GM18508 (cell line): ENCODE measurements around the gene CLASRP.

Experiments
- ATAC-seq: cut with Tn5 transposase; IDR thresholded peaks from one replicate; pipeline ENCODE4 v1.9.1; 2021; ENCODE audit warnings: moderate number of reproducible peaks; ENCODE audit not compliant: insufficient read depth, unreplicated experiment

Gene CLASRP

DNA sequence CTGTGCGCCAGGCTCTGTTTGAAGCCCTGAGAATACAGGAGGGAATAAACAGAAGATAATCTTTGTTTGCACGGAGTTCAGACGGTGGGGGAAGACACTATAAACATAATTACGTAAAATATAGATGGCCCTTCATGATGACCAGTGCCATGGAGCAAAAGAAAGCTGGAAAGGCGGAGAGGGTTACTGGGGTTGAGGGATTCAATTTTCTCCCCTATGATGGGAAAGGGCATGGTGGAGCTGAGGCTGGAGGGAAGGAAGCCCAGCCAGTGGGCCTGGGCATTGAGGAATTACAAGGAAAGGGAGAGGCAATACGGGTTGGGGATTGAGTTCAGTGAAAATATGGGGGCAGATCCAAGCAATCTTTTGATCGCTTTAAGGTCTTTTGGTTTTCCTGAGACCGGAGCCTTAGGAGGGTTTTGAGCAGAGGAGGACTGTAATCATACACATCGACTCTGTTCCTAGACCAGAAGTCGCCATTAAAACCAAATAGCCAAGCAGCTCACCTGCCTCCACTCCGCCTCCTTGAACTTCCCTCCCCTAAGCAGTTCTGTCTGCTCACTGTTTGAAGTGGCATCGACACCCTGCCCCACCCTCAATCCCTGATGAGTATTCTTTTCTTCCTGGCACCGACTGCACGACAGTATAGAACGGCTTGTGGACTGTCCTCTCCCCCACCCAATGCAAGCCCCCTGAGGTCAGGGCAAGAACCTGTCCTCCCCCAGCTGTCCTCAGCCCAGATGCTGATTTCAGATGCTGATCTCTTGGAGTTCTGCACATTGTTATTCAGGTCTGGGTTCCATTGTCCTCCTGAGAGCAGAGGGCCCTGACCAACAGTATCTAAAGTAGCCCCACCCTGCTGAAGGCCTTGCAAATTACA is 38.2 kb downstream of the CLASRP start:
- ATAC-seq = no peak

DNA sequence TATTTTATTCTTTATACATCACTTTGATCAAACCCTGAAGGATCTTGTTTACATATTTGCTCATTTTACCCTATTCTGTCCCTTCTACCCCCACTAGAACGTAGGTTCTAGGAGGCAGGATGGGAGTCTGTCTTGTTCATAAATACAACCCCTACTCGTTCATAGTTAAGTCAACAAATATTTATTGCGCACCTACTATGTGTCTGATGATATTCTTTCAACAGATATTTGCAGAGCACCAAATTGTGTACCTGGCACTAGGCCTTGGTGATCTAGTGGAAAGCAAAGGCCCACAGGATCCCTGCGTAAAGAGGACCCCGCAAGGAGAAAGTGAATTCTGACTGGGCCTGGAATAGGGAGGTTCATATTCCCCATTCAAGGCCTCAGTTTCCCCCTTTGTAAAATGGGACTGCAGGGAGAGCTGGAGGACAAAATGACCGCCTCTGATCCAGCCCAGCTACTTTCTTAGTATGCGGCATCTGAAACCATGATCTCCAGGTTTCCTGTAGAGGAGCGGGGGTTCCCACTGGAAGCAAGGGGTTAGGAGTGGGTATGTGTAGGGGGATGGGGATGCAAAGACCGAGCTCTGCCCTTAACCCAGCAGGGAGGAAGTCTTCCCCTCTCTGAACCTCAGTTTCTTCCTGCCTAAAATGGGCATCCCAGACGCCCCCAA is 39.7 kb downstream of the CLASRP start:
- ATAC-seq = no peak

DNA sequence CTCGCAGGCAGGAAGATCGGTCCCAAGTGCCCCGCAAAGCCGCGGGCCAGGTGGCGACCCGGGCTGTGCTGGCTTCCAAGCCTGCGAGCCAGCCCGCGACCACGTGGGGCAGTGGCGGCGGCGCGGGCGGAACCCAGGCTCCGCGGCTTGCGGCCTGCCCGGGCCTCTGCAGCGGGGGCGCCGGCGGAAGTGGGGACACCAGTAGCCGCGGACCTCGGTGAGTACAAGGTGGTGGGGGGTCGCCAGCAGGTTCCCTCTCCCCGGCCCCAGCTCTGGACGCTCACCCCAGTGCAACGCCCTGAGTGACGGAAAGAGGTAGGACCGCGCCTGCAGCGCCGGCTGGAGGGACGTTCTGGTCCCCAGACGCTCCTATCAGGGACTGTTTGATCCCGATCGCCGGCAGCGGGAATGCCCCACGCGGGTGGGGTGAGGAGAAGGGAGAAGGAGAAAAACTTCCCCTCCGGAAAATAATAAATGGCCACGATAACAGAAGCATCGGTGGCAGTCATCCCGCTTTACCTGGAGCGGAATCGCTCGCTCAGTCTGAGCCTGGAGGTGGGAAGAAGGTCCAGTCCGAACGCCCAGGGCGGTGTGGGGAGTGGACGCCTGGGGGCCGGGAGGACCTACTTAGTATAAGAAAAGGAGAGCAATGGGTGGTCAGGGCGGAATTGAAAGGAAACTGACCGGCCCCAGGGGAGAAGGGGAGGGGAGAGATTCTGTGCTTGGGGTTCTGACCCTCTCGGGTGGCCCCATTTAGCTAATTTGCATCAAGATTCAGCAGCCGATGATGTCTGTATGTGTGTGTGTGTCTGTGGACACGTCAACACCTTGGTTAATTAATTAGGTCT is 40.4 kb downstream of the CLASRP start, which contains the start of gene GEMIN7:
Gene GEMIN7, plus strand, starts transcription at position 198 of the 848 bp plus-strand sequence. CDS start 10,855 bp downstream, outside the sequence.
- no peak for ATAC-seq

DNA sequence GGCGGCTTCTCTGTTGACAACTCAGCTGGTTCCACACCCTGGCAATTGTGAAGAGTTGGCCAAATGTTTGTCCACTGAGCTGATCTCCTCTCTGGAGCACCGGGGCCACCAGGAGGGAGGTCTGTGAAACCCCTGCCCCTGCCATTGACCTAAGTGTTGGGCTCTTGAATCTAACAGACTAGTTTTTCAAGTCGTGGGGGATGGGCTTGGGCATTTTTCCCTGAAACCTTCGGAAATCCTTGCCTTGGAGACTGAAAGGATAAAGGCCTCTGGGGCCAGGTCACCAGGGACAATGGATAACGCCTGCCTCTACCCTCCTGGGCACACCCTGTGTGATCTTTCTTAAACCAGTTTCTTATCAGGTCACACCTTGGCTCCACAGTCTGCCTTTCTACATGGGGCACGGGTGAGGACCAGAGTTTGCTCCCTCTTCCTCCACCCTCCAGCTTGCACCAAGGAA is 41.1 kb downstream of the CLASRP start:
- ATAC-seq = no peak

DNA sequence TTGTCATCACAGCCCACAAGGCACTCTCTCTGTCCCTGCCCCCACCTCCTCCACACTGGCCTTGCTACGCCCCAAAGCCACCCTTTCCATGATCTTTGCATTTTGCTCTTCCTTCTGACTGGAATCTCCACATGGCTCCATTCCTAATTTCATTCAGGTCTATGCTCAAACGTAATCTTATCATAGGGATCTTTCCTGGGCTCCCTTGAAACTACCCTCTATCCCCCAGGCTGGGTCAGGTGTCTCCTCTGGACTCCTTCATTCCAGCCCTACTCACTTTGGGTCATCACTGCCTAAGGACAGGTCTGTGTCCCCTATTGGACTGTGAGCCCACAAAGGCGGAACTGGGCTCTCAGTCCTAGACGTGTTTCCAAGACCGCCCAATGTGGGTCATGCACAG is 43.3 kb downstream of the CLASRP start:
- ATAC-seq = no peak

DNA sequence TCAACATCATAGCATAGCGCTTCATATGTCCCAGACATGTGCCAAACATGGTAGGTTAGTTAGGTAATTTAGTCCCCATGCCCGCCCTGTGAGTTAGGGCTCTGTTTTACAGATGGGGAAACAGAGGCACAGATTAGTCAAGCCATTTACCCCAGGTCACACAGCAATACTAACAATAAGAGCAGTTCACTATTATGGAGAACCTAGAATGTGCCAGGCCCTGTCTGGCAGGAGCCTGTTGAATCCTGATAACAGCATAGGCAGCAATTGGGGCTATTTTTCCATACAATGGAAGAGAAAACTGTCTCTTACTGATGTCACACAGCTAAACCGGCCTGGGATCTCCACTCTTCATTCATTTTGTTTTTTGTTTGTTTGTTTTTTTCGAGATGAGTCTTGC is 47.6 kb downstream of the CLASRP start:
- no peak for ATAC-seq

DNA sequence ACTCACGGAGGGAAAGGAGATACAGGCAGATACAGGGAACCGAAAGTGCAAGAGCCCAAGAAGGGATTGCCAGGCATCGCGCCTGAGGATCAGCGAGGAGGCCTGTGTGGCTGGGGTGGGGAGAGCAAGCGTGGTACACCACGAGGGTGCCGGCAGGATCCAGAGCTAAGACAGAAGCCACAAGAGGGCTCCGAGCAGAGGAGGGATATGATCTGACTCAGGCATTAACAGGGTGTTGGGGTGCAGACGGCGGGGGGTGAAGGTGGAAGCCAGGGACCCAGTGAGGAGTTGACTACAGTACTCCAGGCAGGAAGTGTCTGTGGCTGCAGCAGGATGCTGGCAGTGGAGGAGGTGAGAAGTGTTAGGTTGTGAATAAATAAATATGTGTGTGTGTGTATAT is 48.7 kb downstream of the CLASRP start:
- ATAC-seq = no peak

DNA sequence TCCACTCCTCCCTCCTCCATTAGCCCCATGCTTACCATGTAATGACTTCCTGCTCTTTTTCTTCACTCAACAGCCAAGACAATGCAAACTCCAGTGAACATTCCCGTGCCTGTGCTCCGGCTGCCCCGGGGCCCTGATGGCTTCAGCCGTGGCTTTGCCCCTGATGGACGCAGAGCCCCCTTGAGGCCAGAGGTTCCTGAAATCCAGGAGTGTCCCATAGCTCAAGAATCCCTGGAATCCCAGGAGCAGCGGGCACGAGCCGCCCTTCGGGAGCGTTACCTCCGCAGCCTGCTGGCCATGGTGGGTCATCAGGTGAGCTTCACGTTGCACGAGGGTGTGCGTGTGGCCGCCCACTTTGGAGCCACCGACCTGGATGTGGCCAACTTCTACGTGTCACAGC is 51.2 kb downstream of the CLASRP start:
- ATAC-seq = no peak

DNA sequence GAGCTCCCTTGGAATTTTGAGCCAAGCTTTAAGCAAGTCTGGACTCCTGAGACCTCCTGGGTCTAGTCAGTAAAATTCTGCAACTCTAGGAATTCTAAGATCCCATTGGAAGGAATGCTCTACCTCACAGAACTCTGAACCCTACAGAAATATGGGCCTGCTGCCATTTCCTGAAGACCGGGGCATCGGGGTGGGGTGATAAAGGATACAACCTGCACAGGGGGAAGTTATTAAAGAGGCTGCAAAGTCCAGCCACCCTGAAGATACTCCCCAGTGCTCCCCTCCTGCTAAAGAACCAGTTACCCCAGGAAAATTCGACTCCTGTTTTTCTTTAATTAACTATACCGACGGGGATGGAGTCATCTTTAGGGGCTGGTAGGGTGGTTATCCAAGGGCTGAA is 51.8 kb downstream of the CLASRP start:
- no peak for ATAC-seq

DNA sequence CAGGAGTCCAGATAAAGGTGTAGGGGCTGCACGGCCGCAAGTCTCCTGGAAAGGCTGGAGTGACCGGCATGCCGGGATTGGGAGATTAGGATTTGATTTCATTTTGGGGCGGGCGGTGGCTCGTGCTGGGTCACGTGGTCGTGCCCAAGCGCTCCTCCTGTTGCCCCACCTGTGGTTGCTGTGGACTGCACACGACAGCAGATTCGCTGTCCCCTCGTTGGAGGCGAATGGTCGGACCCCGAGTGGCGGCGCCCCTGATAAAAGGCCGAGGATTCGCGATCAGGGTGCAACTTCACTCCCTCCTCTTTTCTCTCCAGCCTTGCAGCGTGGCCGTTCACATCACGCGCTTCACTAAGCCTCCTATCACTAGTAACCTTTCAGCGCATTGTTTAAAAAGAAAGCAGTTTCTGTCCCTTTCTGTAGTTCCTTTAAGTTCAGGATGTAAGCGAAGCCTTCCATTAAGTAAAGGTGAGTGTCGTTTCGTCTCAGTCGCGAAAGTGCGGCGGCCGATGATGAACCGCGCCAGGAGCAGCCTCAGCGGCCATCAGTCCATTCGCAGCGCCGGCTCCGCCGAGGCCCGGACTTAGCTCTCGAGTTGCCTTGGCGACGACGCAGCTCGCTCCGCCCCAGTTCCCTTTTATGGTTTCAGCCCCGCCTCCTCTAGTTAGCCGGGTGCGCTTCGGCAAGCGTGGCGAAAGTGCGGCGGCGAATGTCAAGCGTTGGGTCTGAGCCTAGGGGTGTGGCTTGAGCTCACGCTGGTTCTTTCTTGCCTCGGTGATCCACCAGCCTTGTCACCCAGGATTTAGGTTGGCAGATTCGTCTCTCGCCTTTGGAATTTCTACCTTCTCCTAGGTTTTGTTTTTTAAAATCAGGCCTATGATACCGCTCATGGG is 52.4 kb downstream of the CLASRP start:
- ATAC-seq = peak; percentile 39

DNA sequence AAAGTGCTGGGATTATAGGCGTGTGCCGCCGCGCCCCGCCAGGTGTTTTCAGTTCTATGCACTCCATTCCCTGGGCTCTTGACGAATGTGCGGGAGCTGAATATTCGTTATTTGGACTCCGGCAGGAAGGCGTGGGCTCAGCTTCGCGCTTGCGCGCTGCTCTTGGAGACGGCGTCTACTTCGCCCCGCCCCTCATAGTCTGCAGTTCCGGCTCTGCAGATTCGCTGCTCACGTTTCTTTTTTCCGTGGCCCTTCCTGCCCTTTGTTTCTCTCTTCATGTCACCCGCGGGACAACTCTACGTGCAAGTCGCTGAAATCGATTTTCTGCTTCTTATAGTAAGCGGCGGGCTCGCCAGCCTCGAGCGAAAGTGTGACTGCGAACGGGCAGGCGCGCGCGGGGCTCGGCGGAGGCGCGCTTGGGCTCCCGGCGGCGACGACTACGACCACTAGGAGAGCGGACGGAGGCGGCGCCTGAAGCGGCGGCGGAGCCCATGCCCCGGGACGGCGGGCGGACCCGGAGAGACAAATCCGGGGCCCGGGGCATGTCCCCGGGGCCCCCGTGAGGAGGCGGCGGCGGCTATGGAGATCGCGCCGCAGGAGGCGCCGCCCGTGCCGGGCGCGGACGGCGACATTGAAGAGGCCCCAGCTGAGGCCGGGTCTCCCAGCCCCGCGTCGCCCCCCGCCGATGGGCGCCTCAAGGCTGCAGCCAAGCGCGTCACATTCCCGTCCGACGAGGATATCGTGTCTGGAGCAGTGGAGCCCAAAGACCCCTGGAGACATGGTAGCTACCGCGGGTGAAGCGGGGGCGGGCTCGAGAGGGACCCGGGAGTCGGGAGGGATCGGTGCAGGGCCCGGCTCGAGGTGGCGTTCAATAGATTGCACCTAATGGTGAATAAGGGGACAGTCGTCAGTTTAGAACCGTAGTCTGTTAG is 54.2 kb downstream of the CLASRP start, which contains the start of gene PPP1R37:
Gene PPP1R37, plus strand, starts transcription at position 433 of the 932 bp plus-strand sequence. Its CDS starts 147 bp downstream, at position 580.
- no peak for ATAC-seq

DNA sequence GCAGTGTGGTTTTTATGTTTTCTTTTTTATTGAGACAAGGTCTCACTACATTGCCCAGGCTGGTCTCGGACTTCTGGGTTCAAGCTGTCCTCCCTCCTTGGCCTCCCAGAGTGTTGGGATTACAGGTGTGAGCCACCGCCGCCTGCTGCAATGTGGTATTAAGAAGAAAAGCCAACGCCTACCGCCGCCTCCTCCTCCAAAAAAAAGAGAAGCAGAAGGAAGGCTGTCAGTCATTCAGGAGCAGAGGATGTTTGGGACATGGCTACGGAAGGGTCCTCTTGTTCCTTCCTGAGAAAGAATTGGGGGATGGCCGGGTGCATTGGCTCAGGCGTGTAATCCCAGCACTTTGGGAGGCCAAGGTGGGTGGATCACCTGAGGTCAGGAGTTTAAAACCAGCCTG is 55.3 kb downstream of the CLASRP start:
- no peak for ATAC-seq

DNA sequence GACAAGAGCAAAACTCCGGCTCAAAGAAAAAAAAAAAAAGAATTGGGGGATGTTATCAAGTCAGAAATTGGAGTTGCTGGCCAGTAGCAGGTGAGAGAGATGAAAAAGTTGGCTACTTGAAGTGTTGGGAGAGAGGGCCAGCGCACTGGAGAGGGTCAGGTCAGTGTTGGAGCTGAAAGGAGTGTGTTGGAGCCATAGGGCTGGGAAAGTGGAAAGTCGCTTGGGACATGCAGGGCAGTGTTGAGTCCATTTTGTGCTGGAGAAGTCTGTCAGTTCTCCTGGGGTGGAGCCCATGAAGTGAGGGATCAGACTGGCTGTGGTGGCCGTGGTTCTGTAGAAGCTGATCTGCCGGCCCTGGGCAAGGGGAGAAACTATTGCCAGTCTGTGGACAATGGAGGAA is 55.9 kb downstream of the CLASRP start:
- ATAC-seq = no peak

DNA sequence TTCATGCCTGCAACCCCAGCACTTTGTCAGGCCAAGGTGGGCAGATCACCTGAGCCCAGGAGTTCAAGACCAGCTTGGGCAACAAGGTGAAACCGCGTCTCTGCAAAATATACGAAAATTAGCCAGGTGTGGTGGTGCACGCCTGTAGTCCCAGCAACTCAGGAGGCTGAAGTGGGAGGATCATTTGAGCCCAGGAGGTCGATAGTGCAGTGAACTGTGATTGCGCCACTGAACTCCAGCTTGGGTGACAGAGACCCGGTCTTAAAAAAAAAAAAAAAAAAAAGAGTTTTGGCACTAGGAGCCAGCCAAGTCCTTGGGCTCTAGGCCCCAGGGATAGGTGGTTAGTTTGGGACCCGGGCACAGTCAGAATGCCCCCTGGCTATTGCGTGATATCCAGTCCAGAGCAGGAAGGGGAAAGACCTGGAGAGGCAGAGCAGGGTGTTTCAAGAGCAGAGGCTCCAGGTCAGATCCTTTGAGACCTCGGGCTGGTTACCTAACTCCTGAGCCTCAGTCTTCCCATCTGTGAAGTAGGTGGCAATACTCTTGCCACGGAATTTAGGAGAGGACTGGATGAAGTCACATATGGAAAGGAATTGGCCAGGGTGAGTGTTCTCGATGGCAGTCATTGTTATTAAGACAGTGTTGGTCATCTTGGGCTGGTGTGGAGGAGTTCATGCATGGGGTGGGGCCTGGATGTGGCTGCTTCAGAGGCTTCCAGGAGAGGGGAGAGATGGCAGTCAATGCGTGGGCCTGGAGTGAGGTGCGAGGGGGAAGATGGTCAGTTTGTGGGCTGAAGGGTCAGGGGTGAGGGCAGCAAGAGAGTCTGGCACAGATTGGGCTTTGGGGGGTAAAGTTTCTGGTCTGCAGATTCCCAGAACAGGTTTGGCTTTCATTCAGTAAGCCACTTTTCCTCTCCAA is 56.9 kb downstream of the CLASRP start:
- ATAC-seq = no peak

DNA sequence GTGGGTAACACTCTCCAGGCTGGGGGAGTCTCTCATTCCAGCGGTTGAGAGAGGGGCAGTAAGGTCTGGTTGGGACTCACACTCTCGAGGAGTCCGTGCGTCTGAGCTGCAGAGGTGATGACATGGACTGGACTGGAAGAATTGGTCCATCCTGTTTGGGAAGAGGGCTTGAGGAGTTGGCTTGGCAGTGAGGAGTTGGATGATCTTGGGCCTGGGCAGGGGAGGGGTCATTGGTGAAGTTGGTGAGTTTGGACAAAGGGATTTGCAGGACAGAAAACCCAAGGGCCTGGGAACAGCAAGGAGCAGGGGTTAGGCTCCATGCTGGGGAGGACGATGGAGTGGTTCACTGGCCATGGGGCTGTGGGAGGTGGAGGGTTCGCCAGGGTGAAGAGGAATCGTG is 57.9 kb downstream of the CLASRP start:
- no peak for ATAC-seq

DNA sequence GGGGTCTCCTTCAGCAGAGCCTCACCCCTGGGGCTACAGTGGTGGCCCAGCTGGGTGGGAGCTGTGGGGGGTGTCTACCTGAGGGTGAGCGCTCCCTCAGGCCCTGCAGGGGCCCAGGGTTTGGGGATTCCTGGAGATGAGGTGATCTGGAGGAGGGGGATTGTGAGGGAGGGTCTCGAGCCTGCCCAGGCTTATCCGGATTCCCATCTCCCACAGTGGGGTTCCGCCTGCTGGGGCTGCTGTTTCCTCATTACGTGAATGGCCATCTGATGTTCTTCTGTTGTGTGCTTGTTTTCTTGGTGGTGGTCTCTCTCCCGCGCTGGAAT is 58.6 kb downstream of the CLASRP start:
- no peak for ATAC-seq

DNA sequence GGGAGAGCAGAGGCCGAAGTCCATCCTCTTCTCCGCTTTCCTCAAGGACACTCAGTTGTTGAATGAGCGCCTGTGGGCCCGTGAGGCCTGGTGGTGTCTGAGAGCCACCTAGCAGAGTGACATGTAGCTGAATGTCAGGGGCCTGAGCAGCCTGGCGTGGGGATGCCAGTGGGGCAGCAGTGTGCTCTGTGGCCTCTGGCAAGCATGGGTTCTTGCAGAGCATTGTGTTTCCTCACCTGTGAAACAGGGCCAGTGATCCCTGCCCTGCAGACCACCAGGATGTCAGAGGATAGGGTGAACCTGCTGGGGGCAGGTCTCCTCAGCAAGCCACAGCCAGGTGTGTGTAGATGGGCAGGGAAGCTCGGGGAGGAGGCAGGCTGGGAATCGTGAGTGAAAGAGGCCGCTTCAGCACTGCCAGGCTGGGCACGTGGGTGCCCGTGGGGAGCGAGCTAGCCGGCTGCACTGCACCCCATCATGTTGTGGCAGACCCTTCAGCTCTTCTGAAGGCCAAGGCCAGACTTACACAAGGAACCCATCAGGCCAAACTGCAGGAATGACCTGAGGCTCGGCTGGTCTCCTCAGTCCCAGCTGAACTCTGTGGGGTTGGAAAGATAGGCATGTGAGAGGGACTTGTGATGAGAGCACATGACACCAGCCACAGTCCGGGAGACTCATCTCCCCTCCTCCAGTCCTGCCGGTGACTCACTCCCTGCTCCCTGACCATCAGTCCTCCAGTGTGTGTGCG is 59.1 kb downstream of the CLASRP start:
- no peak for ATAC-seq
